Measurements from ENCODE around the gene C11orf91. TPM values are rescaled to one million over a fixed set of nuclear protein-coding genes. Genes with fewer than 3 reads are reported as not detected.

The C11orf91 gene
- total and polyA plus RNA-seq, 2 donors (not counting 3 experiments of a cell fraction or from before 2014, with no cell fraction given): 0.94 to 2.1 TPM

DNA sequence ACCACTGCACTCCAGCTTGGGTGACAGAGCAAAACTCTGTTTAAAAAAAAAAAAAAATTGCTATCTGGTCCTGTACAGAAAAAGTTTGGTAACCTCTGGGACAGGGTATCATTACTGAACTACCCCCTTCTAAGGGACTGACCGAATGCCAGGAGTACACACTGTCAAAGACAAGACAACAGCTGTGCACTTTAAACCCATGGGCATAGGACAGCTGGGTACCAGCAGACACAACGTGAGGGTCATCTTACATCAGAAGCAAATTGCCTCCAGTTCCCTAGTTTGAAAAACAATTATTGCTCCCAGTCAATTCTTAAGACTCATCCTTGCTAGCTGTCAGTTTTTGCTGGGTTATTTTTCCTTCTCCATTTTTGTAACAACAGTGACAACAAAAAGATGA, 17.8 kb upstream of the C11orf91 start:
- H2AFZ ChIP-seq (ENCODE audit: low read depth, low read length): no peak overlapping the region
- no peak for FAIRE-seq
- peaks cover 28 to 47% of the 10 kb centered on the region in 2 experiments for H3K36me3 ChIP-seq (ENCODE audit: control insufficient read depth in 2 of 2, extremely low read depth in 1 of 2, insufficient read depth in 2 of 2, low read length in 2 of 2)
- ChIA-PET POLR2A (no interaction called here), CTCF (interaction anchor here (13.8 kb wide), 1 partner anchor 23 kb away, joined by 254 read pairs; no protein-coding TSS in a partner anchor)
- H4K20me1 ChIP-seq (replicated peaks; ENCODE audit: control insufficient read depth, extremely low read depth, insufficient read depth, low read length): no peaks in the 10 kb centered on the region
- no peaks in the 10 kb centered on the region for H3K9me1 ChIP-seq (replicated peaks; ENCODE audit: control insufficient read depth, extremely low read depth, insufficient read depth, low read length)
- TF ChIP-seq, protein P1, sequence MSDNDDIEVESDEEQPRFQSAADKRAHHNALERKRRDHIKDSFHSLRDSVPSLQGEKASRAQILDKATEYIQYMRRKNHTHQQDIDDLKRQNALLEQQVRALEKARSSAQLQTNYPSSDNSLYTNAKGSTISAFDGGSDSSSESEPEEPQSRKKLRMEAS (IDR thresholded peaks at IDR 0.05; ENCODE audit: insufficient read depth, insufficient read length): no peak
- TF ChIP-seq POLR2A (IDR thresholded peaks at IDR 0.05; ENCODE audit: low read depth, low read length) (peak; percentile 8), JUN (IDR thresholded peaks at IDR 0.05; ENCODE audit: borderline replicate concordance, insufficient read depth, insufficient read length, low read depth) (no peak)
- TF ChIP-seq, protein P2, sequence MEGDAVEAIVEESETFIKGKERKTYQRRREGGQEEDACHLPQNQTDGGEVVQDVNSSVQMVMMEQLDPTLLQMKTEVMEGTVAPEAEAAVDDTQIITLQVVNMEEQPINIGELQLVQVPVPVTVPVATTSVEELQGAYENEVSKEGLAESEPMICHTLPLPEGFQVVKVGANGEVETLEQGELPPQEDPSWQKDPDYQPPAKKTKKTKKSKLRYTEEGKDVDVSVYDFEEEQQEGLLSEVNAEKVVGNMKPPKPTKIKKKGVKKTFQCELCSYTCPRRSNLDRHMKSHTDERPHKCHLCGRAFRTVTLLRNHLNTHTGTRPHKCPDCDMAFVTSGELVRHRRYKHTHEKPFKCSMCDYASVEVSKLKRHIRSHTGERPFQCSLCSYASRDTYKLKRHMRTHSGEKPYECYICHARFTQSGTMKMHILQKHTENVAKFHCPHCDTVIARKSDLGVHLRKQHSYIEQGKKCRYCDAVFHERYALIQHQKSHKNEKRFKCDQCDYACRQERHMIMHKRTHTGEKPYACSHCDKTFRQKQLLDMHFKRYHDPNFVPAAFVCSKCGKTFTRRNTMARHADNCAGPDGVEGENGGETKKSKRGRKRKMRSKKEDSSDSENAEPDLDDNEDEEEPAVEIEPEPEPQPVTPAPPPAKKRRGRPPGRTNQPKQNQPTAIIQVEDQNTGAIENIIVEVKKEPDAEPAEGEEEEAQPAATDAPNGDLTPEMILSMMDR (IDR thresholded peaks at IDR 0.05; ENCODE audit: extremely low read depth in 1 of 2, insufficient read depth in 1 of 2, low read depth in 1 of 2, low read length in 2 of 2): no peak
- intact Hi-C loops (cut with micrococcal nuclease): no loop called here
- no peaks in the 10 kb centered on the region for H3K9me3 ChIP-seq (replicated peaks; ENCODE audit: control insufficient read depth, insufficient read depth, low read length)
- H3K27me3 ChIP-seq (ENCODE audit: control insufficient read depth in 2 of 2, insufficient read depth in 2 of 2, low read length in 2 of 2): no peaks in the 10 kb centered on the region
- BruUV-seq (replicated peaks): no TSS peak
- H3K4me2 ChIP-seq (ENCODE audit: insufficient read depth, low read length): no peak overlapping the region
- peaks cover 99% of the 10 kb centered on the region for H3K79me2 ChIP-seq (ENCODE audit: control insufficient read depth, insufficient read depth, low read length)
- H3K9ac ChIP-seq (replicated peaks; ENCODE audit: extremely low read depth, insufficient read depth, low read length): no peak overlapping the region
- DNase-seq (ENCODE audit: low read depth, low spot score): no peak
- peaks cover 51% of the 10 kb centered on the region for H3K4me1 ChIP-seq (ENCODE audit: control insufficient read depth, extremely low read depth, insufficient read depth, low read length)
- H3K27ac ChIP-seq (ENCODE audit: insufficient read depth, low read depth, low read length): no peak overlapping the region
- no peak overlapping the region for H3K4me3 ChIP-seq (replicated peaks in 1 of 3; ENCODE audit: insufficient read depth in 1 of 3, low read depth in 1 of 3, low read length in 3 of 3)
- dilution Hi-C loops (cut with MboI; ENCODE audit: extremely low pct_ligation_motif_present, low sequenced_read_pairs): no loop called here

DNA sequence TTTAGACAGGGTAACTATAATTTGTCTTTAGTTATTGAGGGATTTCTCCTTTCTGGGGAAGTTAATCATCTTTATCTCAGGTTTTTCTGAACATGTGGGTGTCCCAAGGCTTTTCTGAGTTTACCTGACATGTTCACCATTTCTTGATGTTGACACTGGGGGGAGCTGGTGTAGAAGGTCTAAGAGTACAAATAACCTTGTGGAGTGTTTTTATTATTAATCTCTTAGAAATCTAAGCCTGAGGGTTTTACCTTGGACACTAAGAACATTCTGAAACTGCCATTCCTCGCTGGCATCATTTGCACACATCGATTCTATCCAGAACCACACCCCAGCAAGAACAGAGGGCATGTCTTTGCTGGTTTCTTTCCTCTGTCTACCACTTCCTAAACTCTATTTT, 15.6 kb upstream of the C11orf91 start:
- ChIA-PET POLR2A (interaction anchor here (0.5 to 2.0 kb wide), 4 partner anchors 9 to 47 kb away, joined by 3 to 7 read pairs (median 4); partner anchors contain the start of gene CD59), CTCF (interaction anchor here (0.9 to 13.8 kb wide), 15 partner anchors 9 to 344 kb away, joined by 3 to 254 read pairs (median 3); partner anchors contain the start of genes C11orf91 and CD59)
- Histone ChIP-seq H3K4me3 (replicated peaks in 1 of 3; ENCODE audit: insufficient read depth in 1 of 3, low read depth in 1 of 3, low read length in 3 of 3) (no peak overlapping the region), H3K79me2 (ENCODE audit: control insufficient read depth, insufficient read depth, low read length) (peaks cover 99% of the 10 kb centered on the region), H3K9me3 (replicated peaks; ENCODE audit: control insufficient read depth, insufficient read depth, low read length) (no peaks in the 10 kb centered on the region), H3K27me3 (ENCODE audit: control insufficient read depth in 2 of 2, insufficient read depth in 2 of 2, low read length in 2 of 2) (no peaks in the 10 kb centered on the region), H3K27ac (ENCODE audit: insufficient read depth, low read depth, low read length) (peak overlapping the region; percentile 0), H3K4me1 (ENCODE audit: control insufficient read depth, extremely low read depth, insufficient read depth, low read length) (peaks cover 29% of the 10 kb centered on the region), H2AFZ (ENCODE audit: low read depth, low read length) (no peak overlapping the region), H3K36me3 (ENCODE audit: control insufficient read depth in 2 of 2, extremely low read depth in 1 of 2, insufficient read depth in 2 of 2, low read length in 2 of 2) (peaks cover 24 to 53% of the 10 kb centered on the region in 2 experiments), H4K20me1 (replicated peaks; ENCODE audit: control insufficient read depth, extremely low read depth, insufficient read depth, low read length) (no peaks in the 10 kb centered on the region), H3K9me1 (replicated peaks; ENCODE audit: control insufficient read depth, extremely low read depth, insufficient read depth, low read length) (no peaks in the 10 kb centered on the region), H3K4me2 (ENCODE audit: insufficient read depth, low read length) (no peak overlapping the region), H3K9ac (replicated peaks; ENCODE audit: extremely low read depth, insufficient read depth, low read length) (no peak overlapping the region)
- DNase-seq (ENCODE audit: low read depth, low spot score): peak; percentile 66
- intact Hi-C loops (cut with micrococcal nuclease) (loop anchor here (1.0 kb wide), 3 partner anchors 18 to 113 kb away; no protein-coding TSS in a partner anchor), dilution Hi-C loops (cut with MboI; ENCODE audit: extremely low pct_ligation_motif_present, low sequenced_read_pairs) (no loop called here)
- peak; percentile 82 for FAIRE-seq
- no peak for TF ChIP-seq POLR2A (IDR thresholded peaks at IDR 0.05; ENCODE audit: low read depth, low read length)
- TF ChIP-seq, protein P2 (IDR thresholded peaks at IDR 0.05; ENCODE audit: extremely low read depth in 1 of 2, insufficient read depth in 1 of 2, low read depth in 1 of 2, low read length in 2 of 2): peak; percentile 27 to 41
- BruUV-seq (replicated peaks): no TSS peak

All from endothelial cell of umbilical vein (primary cell).